Liver (tissue), 3 donors: Measurements from ENCODE around the gene USP33.

Experiments used
- CTCF ChIP-seq: fragments of 150-350 bp; IDR thresholded peaks from 2 replicates; pipeline ENCODE4 v1.5.1; 2017; ENCODE audit warnings: improper control_type of control experiment, low read depth, low read length; ENCODE audit not compliant: missing input control
- HNF4G ChIP-seq: IDR thresholded peaks from 2 replicates; pipeline ENCODE4 v1.6.1; 2016; ENCODE audit warnings: antibody characterized with exemption
- JUND ChIP-seq, 2 donors: IDR thresholded peaks; 2 replicates each; pipeline ENCODE4 v1.6.1; 2016; ENCODE audit warnings: antibody characterized with exemption in 2 of 2
- TAF1 ChIP-seq: conservative IDR thresholded peaks from 2 replicates; pipeline ENCODE4 v1.6.1; 2016; ENCODE audit warnings: antibody characterized with exemption, mild to moderate bottlenecking
- donor health status: healthy.
- donor health status: healthy.

- TF ChIP-seq TAF1 = no peak
- TF ChIP-seq CTCF = no peak
- TF ChIP-seq HNF4G = no peak
- TF ChIP-seq JUND (IDR thresholded peaks at IDR 0.05) = no peak
These were observed 106.6 kb downstream of the USP33 start for GRCh38 chr1:77652970-77653516.
